Muscle of back (tissue), 13 donors: ENCODE data around the gene TEX13D. TPM values are rescaled to one million over a fixed set of nuclear protein-coding genes. Genes with fewer than 3 reads are reported as not detected.
"Not testable (repeated sequence)": the region's sequence is repeated elsewhere in the genome, so short reads cannot be mapped to it uniquely, and the experiment has no call there.

Experiments used
- DNase-seq, 3 donors: peaks; one replicate each; pipeline versions ENCODE4 v3.0.0 to v3.0.0-alpha.2; 2013
- long read RNA-seq, 9 donors: transcript quantifications; one replicate each; lab custom pipeline, GENCODE V29; 2026
- polyA plus RNA-seq, 10 donors: library from polyadenylated mRNA; unstranded; fragments of 120-200 nt; gene quantifications; one replicate each; pipeline ENCODE4 v1.2.1, GENCODE V29; 2013; ENCODE audit not compliant: insufficient read length in 10 of 10

The TEX13D gene
- under 1 TPM in 2 of 10 donors, not detected in 8; 0.05 to 0.10 TPM for polyA plus RNA-seq
- long read RNA-seq, donor 1, result 0 reads
- long read RNA-seq, donor 2, result 0 reads
- long read RNA-seq, donor 3, result 0 reads
- long read RNA-seq, donor 4, result 0 reads
- long read RNA-seq, donor 5, result 0 reads
- long read RNA-seq, donor 6, result 0 reads
- long read RNA-seq, donor 7, result 0 reads
- long read RNA-seq, donor 8, partial matches to known transcripts, result 27 of 27 reads
- long read RNA-seq, donor 8, other reads (novel, unspliced or antisense), result 0 of 27 reads
- long read RNA-seq, donor 9, result 0 reads

GRCh38 chrX:124332481-124333424, at the start of gene TEX13D:
TSS of gene TEX13D (plus strand) at chrX:124332660. CDS start at chrX:124332918, 258 bp downstream.
- no peak for DNase-seq

GRCh38 chrX:124289443-124289842, 43.0 kb upstream of the TEX13D start:
- DNase-seq, result no peak

GRCh38 chrX:124293810-124294209, 38.6 kb upstream of the TEX13D start:
- no peak for DNase-seq

- not testable (repeated sequence) for DNase-seq
Observed at GRCh38 chrX:124299323-124299722, 33.1 kb upstream of the TEX13D start.

GRCh38 chrX:124300405-124300804, 32.1 kb upstream of the TEX13D start:
- DNase-seq, result no peak

- DNase-seq, result no peak
Observed at GRCh38 chrX:124307253-124307907, 25.1 kb upstream of the TEX13D start.

- no peak for DNase-seq
Observed at GRCh38 chrX:124325732-124326131, 6.7 kb upstream of the TEX13D start.

- DNase-seq, result no peak
Observed at GRCh38 chrX:124328765-124329164, 3.7 kb upstream of the TEX13D start.

GRCh38 chrX:124333862-124334261, 1.4 kb downstream of the TEX13D start:
- DNase-seq, result no peak

GRCh38 chrX:124334555-124334954, 2.1 kb downstream of the TEX13D start:
- not testable (repeated sequence) for DNase-seq

- no peak for DNase-seq
Observed at GRCh38 chrX:124335598-124335997, 3.1 kb downstream of the TEX13D start.

- no peak for DNase-seq
Observed at GRCh38 chrX:124337916-124338315, 5.5 kb downstream of the TEX13D start.

- DNase-seq, result no peak
Observed at GRCh38 chrX:124338733-124339514, 6.5 kb downstream of the TEX13D start.

- no peak for DNase-seq
Observed at GRCh38 chrX:124341396-124342132, 9.1 kb downstream of the TEX13D start.

GRCh38 chrX:124342174-124342867, 9.9 kb downstream of the TEX13D start:
- no peak for DNase-seq

- DNase-seq, result no peak
Observed at GRCh38 chrX:124343016-124343415, 10.6 kb downstream of the TEX13D start.

GRCh38 chrX:124344246-124344645, 11.8 kb downstream of the TEX13D start:
- no peak for DNase-seq

GRCh38 chrX:124346117-124346876, 13.8 kb downstream of the TEX13D start, which contains the start of gene SH2D1A:
TSS of gene SH2D1A (plus strand) at chrX:124346563. CDS start at chrX:124346643, 80 bp downstream.
- DNase-seq, result no peak

- no peak for DNase-seq
Observed at GRCh38 chrX:124346877-124347241, 14.4 kb downstream of the TEX13D start.
